ENCODE measurements around the gene SLC35G4.

DNA sequence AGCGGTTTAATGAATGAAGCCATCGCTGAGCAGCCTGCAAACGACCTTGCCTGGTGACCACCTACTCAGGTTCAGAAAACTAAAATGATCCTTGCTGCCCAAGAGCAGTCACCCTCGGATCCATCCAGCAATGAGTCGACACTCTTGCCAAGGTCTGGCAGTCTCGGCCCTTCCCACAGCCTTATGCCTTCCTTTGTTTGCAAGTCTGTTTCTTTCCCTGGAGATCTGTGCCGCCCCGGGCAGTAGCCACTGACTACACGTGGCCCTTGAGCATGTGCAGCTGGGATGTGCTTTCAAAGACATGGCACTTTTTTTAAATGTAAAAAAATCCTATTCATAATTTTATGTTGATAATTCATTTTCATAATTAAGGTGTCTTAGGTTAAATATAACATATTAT lies 37.2 kb upstream of the SLC35G4 start:
- TF ChIP-seq, protein P1, sequence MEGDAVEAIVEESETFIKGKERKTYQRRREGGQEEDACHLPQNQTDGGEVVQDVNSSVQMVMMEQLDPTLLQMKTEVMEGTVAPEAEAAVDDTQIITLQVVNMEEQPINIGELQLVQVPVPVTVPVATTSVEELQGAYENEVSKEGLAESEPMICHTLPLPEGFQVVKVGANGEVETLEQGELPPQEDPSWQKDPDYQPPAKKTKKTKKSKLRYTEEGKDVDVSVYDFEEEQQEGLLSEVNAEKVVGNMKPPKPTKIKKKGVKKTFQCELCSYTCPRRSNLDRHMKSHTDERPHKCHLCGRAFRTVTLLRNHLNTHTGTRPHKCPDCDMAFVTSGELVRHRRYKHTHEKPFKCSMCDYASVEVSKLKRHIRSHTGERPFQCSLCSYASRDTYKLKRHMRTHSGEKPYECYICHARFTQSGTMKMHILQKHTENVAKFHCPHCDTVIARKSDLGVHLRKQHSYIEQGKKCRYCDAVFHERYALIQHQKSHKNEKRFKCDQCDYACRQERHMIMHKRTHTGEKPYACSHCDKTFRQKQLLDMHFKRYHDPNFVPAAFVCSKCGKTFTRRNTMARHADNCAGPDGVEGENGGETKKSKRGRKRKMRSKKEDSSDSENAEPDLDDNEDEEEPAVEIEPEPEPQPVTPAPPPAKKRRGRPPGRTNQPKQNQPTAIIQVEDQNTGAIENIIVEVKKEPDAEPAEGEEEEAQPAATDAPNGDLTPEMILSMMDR (optimal IDR thresholded peaks at IDR 0.05 in 1 of 3, IDR thresholded peaks at IDR 0.05 in 1 of 3, conservative IDR thresholded peaks at IDR 0.05 in 1 of 3; ENCODE audit: extremely low read depth in 1 of 3, insufficient read depth in 2 of 3, low read length in 3 of 3) = no peak
- TF ChIP-seq EZH2 (IDR thresholded peaks at IDR 0.05; ENCODE audit: low read length) = no peak

Data from keratinocyte (primary cell).